GM23338 (cell line): Measurements from ENCODE around the gene UMODL1. TPM values are rescaled to one million over a fixed set of nuclear protein-coding genes. Genes with fewer than 3 reads are reported as not detected.

ENCODE experiments used
- ATAC-seq: fragments of 200-7000 bp; cut with Tn5 transposase; 3 replicates; pipeline ENCODE4 v1.9.1; 2020
- DNase-seq: peaks from one replicate; pipeline ENCODE4 v3.0.0-alpha.2; 2015; ENCODE audit warnings: low spot score
- H2AFZ ChIP-seq: fragments of 200-600 bp; sonication (generic); 2 replicates; pipeline ENCODE4 v1.8.0; 2016; ENCODE audit warnings: antibody characterized with exemption, mild to moderate bottlenecking, moderate library complexity
- H3F3A ChIP-seq: fragments of 200-600 bp; sonication (generic); replicated peaks from 2 replicates; pipeline ENCODE4 v1.8.0; 2017; ENCODE audit warnings: antibody characterized with exemption, mixed run types, low read depth
- H3K27ac ChIP-seq: fragments of 200-600 bp; sonication (generic); 2 replicates; pipeline ENCODE4 v1.6.1; 2016; ENCODE audit warnings: low read depth
- H3K27me3 ChIP-seq: fragments of 200-600 bp; sonication (generic); 2 replicates; pipeline ENCODE4 v1.8.0; 2016; ENCODE audit warnings: mild to moderate bottlenecking, mixed run types, moderate library complexity; ENCODE audit not compliant: insufficient read depth
- H3K36me3 ChIP-seq: fragments of 200-600 bp; sonication (generic); 2 replicates; pipeline ENCODE4 v1.8.0; 2016; ENCODE audit warnings: mild to moderate bottlenecking; ENCODE audit not compliant: insufficient read depth
- H3K4me1 ChIP-seq: fragments of 200-600 bp; sonication (generic); 2 replicates; pipeline ENCODE4 v1.8.0; 2016; ENCODE audit warnings: mild to moderate bottlenecking, moderate library complexity; ENCODE audit not compliant: insufficient read depth
- H3K4me2 ChIP-seq: fragments of 200-600 bp; sonication (generic); 2 replicates; pipeline ENCODE4 v1.7.1; 2017; ENCODE audit warnings: mixed run types
- H3K4me3 ChIP-seq: fragments of 200-600 bp; sonication (generic); 2 replicates; pipeline ENCODE4 v1.6.1; 2016; ENCODE audit warnings: mixed run types
- H3K79me2 ChIP-seq: fragments of 200-600 bp; sonication (generic); replicated peaks from 2 replicates; pipeline ENCODE4 v1.8.0; 2017; ENCODE audit warnings: mild to moderate bottlenecking; ENCODE audit not compliant: insufficient read depth
- H3K9me2 ChIP-seq: fragments of 200-600 bp; sonication (generic); 2 replicates; pipeline ENCODE4 v1.8.0; 2017; ENCODE audit not compliant: insufficient read depth
- H4K20me1 ChIP-seq: fragments of 200-600 bp; sonication (generic); replicated peaks from 2 replicates; pipeline ENCODE4 v1.8.0; 2017; ENCODE audit warnings: mild to moderate bottlenecking; ENCODE audit not compliant: insufficient read depth
- H3K27ac Mint-ChIP-seq: 2 replicates; pipeline ENCODE4 v1.8.0; 2020; ENCODE audit warnings: inconsistent platforms, mild to moderate bottlenecking, moderate library complexity, mixed read lengths
- H3K27me3 Mint-ChIP-seq: 3 replicates; pipeline ENCODE4 v1.8.0; 2022; ENCODE audit warnings: low read depth, mild to moderate bottlenecking, moderate library complexity, mixed read lengths, inconsistent platforms; ENCODE audit not compliant: insufficient read depth, poor library complexity
- H3K36me3 Mint-ChIP-seq: 3 replicates; pipeline ENCODE4 v1.8.0; 2021; ENCODE audit warnings: low read depth, mild to moderate bottlenecking, inconsistent platforms, moderate library complexity, mixed read lengths
- H3K4me1 Mint-ChIP-seq: 3 replicates; pipeline ENCODE4 v1.8.0; 2020; ENCODE audit warnings: mild to moderate bottlenecking, inconsistent platforms, mixed read lengths
- H3K4me3 Mint-ChIP-seq: 3 replicates; pipeline ENCODE4 v1.8.0; 2021; ENCODE audit warnings: moderate library complexity, mild to moderate bottlenecking, inconsistent platforms, mixed read lengths
- H3K9me3 Mint-ChIP-seq: 3 replicates; pipeline ENCODE4 v1.8.0; 2020; ENCODE audit warnings: moderate library complexity, mild to moderate bottlenecking, inconsistent platforms, mixed read lengths
- ETS1 ChIP-seq: IDR thresholded peaks from 2 replicates; pipeline ENCODE4 v1.6.1; 2016; ENCODE audit warnings: antibody characterized with exemption
- EZH2 ChIP-seq: fragments of 200-600 bp; sonication (generic); IDR thresholded peaks from one replicate; pipeline ENCODE4 v1.8.0; 2017; ENCODE audit warnings: antibody characterized with exemption, mild to moderate bottlenecking, low read depth; ENCODE audit not compliant: unreplicated experiment
- EZH2phosphoT487 ChIP-seq: fragments of 200-600 bp; sonication (generic); IDR thresholded peaks from one replicate; pipeline ENCODE4 v1.8.1; 2018; ENCODE audit warnings: antibody characterized with exemption; ENCODE audit not compliant: unreplicated experiment
- NANOG ChIP-seq: IDR thresholded peaks from 2 replicates; pipeline ENCODE4 v1.6.1; 2016; ENCODE audit warnings: antibody characterized with exemption, borderline replicate concordance
- REST ChIP-seq: IDR thresholded peaks from one replicate; pipeline ENCODE4 v1.6.1; 2018; ENCODE audit warnings: antibody characterized with exemption; ENCODE audit not compliant: unreplicated experiment
- ZNF114 ChIP-seq: fragments of 250-450 bp; sonication (Bioruptor Pico); IDR thresholded peaks from 2 replicates; pipeline ENCODE4 v1.5.0; 2020; ENCODE audit warnings: mild to moderate bottlenecking, moderate library complexity
- ZNF331 ChIP-seq: fragments of 250-450 bp; sonication (Bioruptor Pico); IDR thresholded peaks from 2 replicates; pipeline ENCODE4 v1.5.0; 2020; ENCODE audit warnings: low read depth, mild to moderate bottlenecking, moderate library complexity
- polyA plus RNA-seq: library from polyadenylated mRNA; unstranded; fragments of >200 nt; fragmentation: Nextera tagmentation; extraction: Ambion mirVana; gene quantifications from 2 replicates; pipeline ENCODE4 v1.2.1, GENCODE V29; 2016
- total RNA-seq: library from RNA; depleted of rRNA; stranded (reverse); fragments of >200 nt; shearing (Covaris generic); gene quantifications from 2 replicates; pipeline ENCODE4 v1.2.3, GENCODE V29; 2014

The UMODL1 gene
- total and polyA plus RNA-seq, 2 experiments from 2014 or later: not detected

GRCh38 chr21:42189860-42190485 is 118.9 kb downstream of the UMODL1 start:
- Mint-ChIP-seq H3K4me1 (no peaks in the 10 kb centered on the region; the same call in 2 of the 3 replicates), H3K4me3 (no peak overlapping the region), H3K36me3 (no peaks in the 10 kb centered on the region; the same call in 2 of the 3 replicates), H3K27ac (no peak overlapping the region), H3K9me3 (peaks cover 11% of the 10 kb centered on the region; the same call in 2 of the 3 replicates), H3K27me3 (no peaks in the 10 kb centered on the region)
- Histone ChIP-seq H2AFZ (no peak overlapping the region), H4K20me1 (no peaks in the 10 kb centered on the region), H3K27me3 (no peaks in the 10 kb centered on the region), H3K27ac (no peak overlapping the region), H3K79me2 (no peaks in the 10 kb centered on the region), H3K4me3 (no peak overlapping the region), H3F3A (no peaks in the 10 kb centered on the region), H3K4me1 (no peaks in the 10 kb centered on the region), H3K9me2 (no peaks in the 10 kb centered on the region), H3K36me3 (no peaks in the 10 kb centered on the region), H3K4me2 (no peak overlapping the region)
- no peak for DNase-seq
- TF ChIP-seq EZH2phosphoT487: no peak
- no peak for TF ChIP-seq ZNF114 (CRISPR knock-in tag)
- TF ChIP-seq ETS1: no peak
- no peak for TF ChIP-seq ZNF331
- ATAC-seq: no peak

- Histone ChIP-seq H3K4me2 (no peak overlapping the region), H3K9me2 (no peaks in the 10 kb centered on the region), H3K79me2 (no peaks in the 10 kb centered on the region), H2AFZ (no peak overlapping the region), H3K27ac (no peak overlapping the region), H4K20me1 (no peaks in the 10 kb centered on the region), H3F3A (no peaks in the 10 kb centered on the region), H3K27me3 (no peaks in the 10 kb centered on the region), H3K4me3 (no peak overlapping the region), H3K36me3 (no peaks in the 10 kb centered on the region), H3K4me1 (no peaks in the 10 kb centered on the region)
- DNase-seq: no peak
- Mint-ChIP-seq H3K27ac (no peak overlapping the region), H3K4me1 (no peaks in the 10 kb centered on the region; the same call in 2 of the 3 replicates), H3K9me3 (peaks cover 11% of the 10 kb centered on the region; the same call in 2 of the 3 replicates), H3K4me3 (no peak overlapping the region), H3K36me3 (no peaks in the 10 kb centered on the region; the same call in 2 of the 3 replicates), H3K27me3 (no peaks in the 10 kb centered on the region)
- ATAC-seq: no peak
- no peak for TF ChIP-seq NANOG
Observed at GRCh38 chr21:42190486-42190863, 119.4 kb downstream of the UMODL1 start.

GRCh38 chr21:42191064-42191463 is 119.9 kb downstream of the UMODL1 start:
- no peak overlapping the region for H3K4me3 Mint-ChIP-seq
- Histone ChIP-seq H3K4me2 (no peak overlapping the region), H3K4me3 (no peak overlapping the region), H4K20me1 (no peaks in the 10 kb centered on the region), H3K9me2 (no peaks in the 10 kb centered on the region), H2AFZ (no peak overlapping the region), H3K79me2 (no peaks in the 10 kb centered on the region), H3K27me3 (no peaks in the 10 kb centered on the region), H3K36me3 (no peaks in the 10 kb centered on the region), H3K4me1 (no peaks in the 10 kb centered on the region), H3K27ac (no peak overlapping the region), H3F3A (no peaks in the 10 kb centered on the region)
- no peak for ATAC-seq
- TF ChIP-seq EZH2 (no peak), ETS1 (no peak), REST (no peak), ZNF114 (CRISPR knock-in tag) (no peak), NANOG (no peak)
- H3K9me3 Mint-ChIP-seq: peaks cover 6% of the 10 kb centered on the region; the same call in 2 of the 3 replicates
- no peaks in the 10 kb centered on the region; the same call in 2 of the 3 replicates for H3K36me3 Mint-ChIP-seq
- DNase-seq: no peak
- no peaks in the 10 kb centered on the region; the same call in 2 of the 3 replicates for H3K4me1 Mint-ChIP-seq
- no peaks in the 10 kb centered on the region for H3K27me3 Mint-ChIP-seq
- no peak overlapping the region for H3K27ac Mint-ChIP-seq
